Bone marrow (tissue), 2 donors: Measurements from ENCODE around the gene ETV6.

Source experiments
- DNase-seq, 2 donors: peaks; one replicate each; lab custom pipeline; 2025; lab: John Stamatoyannopoulos, UW

ETV6 gene

DNA sequence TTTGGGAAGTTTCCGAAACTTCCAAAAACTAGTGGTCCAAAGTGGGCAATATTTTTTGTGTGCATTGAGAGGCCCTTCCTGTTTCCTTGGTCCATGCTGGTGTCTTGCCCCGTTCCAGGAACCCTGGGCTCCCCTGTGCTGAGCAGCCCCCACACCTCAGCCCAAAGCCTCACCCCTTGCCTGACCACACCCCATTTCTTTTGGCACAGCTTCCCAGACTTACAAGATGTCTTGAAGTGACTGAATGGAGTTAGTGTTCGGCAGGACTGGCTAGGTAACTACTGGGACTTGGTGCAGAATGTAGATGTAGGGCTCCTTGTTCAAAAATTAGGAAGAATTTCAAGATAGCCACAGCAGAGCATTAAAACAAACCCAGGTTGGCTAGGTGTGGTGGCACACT is 68.6 kb downstream of the ETV6 start:
- no peak for DNase-seq

DNA sequence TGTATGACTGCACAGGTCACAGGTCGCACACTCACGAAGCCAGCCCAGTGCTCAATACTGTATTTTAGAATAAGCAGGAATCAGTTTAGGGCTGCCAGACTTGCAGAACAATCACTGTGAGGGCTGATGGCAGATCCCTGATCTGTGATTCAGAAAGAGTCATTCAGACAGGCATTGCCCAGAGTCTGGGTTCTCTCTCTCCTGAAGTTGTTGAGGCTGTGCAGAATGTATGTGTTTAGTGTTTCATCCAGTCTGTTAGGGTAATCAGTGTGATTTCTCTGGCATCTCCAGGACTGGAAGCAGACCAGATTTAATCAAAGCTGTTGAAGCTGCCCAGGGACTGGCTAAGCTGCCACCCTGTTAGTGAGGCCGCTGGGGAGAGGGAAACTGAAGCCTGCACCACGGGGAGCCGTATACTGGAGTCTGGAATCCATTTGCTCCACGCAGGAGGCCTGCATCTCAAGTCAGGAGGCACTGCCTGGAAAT is 69.3 kb downstream of the ETV6 start:
- no peak for DNase-seq

DNA sequence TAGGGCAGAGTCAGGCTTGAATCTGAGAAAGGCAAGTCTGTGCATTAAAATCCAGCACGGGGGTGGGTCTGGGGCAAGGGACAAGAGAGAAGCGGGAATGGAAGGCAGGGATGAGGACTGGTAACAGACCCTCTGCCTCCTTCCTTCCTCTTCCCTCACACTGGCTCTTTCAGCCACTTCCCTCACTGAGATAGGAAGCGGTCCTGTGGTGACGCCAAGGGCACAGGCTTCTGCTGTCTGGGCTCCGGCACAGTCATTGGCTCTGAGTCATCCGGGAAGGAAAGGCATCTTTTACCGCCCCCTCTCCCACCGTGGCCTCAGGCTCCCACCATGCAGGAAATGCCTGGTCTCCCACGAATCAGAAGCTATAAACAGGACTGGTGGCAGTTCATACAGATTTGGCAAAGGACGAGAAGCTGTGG is 70.2 kb downstream of the ETV6 start:
- DNase-seq = peak; percentile 50 to 95

DNA sequence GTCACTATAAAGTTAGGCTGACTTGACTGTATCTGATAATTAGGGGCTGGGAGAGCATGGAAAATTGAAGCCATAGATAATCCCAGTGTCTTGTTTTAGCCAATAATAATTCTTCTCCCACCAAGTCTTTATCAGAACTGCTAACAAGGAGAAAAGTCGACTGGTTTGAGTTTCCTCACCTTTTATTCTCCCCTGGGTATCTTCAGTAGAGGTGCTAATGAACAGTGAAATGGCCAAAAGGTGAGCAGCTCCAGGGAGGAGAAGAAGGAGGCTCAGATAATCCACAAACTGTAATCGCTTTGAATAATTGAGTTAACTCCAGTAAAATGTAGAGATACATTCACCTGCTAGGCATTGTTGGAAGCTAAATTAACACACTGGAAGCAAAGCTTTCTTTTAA is 72.6 kb downstream of the ETV6 start:
- DNase-seq = no peak

GRCh38 chr12:11722578-11723138 is 73.2 kb downstream of the ETV6 start:
- DNase-seq = no peak

GRCh38 chr12:11723993-11724392 is 74.5 kb downstream of the ETV6 start:
- DNase-seq = no peak

- no peak for DNase-seq
Observed at GRCh38 chr12:11724888-11725311, 75.4 kb downstream of the ETV6 start.

- no peak for DNase-seq
Observed at GRCh38 chr12:11725686-11726085, 76.2 kb downstream of the ETV6 start.

DNA sequence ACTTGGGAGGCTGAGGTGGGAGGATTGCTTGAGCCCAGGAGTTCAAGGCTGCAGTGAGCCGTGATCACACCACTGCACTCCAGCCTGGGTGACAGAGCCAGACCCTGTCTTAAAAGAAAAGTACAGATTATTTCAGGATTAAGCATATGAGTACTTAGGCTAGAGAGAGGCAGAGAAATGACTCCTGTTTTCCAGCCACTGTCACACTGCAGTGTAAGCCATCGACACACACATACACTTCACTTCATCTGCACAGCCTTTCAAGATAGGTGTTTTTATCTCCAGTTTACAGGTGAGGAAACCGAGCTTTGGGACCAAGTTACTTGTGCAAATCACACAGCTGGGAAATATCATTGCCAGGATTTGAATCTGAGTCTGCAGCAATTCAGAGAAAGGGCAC is 77.2 kb downstream of the ETV6 start:
- no peak for DNase-seq

GRCh38 chr12:11727133-11727664 is 77.7 kb downstream of the ETV6 start:
- DNase-seq = no peak

- DNase-seq = no peak
Observed at GRCh38 chr12:11728154-11728755, 78.8 kb downstream of the ETV6 start.

DNA sequence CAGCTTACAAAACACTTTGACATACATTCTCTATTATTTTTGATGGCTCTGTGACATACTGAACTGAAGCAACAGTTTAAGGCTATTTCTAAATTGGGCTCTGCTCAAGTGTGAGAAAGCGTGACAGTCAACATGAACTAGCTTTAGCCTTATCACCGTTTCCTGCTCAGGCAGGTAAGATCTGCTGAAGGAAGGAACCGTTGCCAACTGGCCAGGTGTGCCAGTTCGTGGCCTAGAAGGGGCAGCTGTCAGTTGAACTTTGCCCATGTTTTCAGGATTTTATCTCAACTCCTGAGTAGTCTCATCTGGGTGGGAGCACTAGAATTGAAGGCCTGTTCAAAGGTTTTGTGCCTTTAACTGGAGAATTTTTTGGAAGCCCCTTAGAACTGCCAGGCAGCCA is 79.5 kb downstream of the ETV6 start:
- DNase-seq = no peak

DNA sequence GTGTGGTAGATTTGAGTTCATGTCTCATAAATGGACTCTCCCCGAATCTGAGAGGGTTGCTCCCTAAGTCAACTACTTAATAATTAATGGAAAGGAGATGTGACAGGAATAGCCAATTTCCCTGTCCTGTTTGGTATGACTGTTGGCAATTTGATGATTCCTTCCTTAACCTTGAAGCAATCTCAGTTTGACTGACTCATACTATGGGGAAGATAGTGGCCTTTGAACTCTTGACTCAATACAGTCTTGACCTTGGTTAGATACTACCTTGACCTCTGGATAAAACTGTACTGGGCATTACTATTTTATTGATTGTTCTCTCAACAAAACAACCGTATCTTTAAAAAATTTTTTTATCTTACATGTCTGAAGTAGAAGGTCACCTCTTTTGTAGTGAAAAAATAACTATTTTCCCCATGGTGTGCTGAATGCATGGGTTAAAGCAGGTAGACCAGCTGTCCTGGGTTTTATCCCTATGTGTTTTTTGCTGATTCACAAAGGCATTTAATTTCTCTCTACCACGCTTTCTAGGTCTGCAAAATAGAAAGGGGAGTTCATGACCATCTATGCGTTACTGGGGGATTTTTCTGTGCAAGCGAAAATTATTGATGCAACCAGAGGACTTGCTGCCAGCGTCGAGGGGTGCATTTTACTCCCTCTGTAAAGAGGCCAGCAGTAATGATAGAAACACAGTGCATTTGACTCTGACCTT is 80.1 kb downstream of the ETV6 start:
- no peak for DNase-seq

DNA sequence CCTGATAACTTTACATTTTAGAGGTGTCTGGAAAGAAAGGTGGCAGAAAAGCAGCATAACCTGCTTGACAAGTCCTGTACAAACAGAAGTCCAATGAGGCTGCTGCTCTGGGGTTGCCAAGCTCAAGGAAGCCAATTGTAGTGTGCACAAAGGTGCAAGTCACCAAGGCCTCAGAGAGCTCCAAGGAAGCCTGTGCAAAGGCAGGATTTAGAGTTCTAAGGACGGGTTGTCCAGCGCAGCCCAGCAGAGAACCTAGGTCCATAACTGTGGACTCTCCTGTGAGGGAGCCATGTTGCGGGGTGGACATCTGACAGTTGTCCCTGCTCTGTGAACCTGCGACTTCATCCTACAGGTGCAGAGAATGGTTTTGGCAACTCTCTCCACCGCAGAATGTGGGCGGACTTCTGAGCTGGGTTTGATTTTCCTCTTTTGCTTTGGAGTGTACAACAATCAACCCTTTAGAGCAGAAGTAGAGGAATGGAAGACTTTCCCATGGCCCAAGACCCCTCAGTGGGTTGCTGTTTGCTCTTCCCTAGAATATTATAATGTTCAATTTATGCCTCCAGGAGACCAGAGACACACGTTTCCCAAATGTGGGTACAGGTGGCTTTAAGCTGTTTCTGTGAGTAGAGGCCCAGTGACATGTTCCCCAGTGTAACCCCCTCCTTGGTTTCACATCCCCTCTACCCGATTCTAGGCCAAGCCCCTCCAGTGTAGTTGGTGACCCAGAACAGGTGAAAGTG is 81.0 kb downstream of the ETV6 start:
- DNase-seq = no peak

- DNase-seq = no peak
Observed at GRCh38 chr12:11731042-11731357, 81.5 kb downstream of the ETV6 start.

GRCh38 chr12:11731455-11731854 is 82.0 kb downstream of the ETV6 start:
- no peak for DNase-seq

GRCh38 chr12:11732023-11732422 is 82.5 kb downstream of the ETV6 start:
- DNase-seq = no peak

DNA sequence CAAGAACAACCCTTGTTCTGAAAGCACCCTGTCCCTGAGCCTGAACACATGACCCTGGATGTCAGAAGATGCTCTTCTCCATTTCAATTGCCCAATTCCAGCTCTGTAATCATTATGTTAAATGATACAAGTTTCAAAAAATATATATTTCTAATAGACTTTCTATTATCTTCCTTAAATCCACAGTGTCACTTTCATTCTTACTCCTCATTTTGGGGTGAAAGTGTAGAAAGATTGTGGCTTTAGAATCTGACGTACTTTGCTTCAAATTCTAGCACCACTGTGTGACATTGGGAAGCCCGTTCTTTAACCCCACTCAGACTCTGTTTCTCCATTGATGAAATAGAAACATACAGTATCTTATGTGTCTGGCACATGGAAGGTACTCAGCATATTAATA is 83.2 kb downstream of the ETV6 start:
- DNase-seq = no peak

- no peak for DNase-seq
Observed at GRCh38 chr12:11734580-11735180, 85.2 kb downstream of the ETV6 start.

DNA sequence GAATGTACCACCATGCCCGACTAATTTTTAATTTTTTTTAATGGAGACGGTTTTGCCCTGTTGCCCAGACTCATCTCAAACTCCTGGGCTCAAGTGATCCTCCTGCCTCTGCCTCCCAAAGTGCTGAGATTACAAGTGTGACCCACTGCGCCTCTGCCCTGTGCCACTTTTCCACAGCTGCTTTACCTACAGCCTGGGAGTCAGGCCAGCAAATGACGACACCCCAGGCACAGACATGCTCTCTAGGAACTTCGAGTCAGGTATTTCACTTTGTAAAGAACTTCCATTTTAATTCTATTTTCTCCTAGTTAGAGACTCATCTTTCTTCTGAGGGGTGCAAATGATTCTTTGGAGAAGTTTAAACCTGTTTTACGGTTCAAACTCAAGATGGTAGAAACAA is 89.0 kb downstream of the ETV6 start:
- no peak for DNase-seq

- DNase-seq = no peak
Observed at GRCh38 chr12:11739980-11740577, 90.6 kb downstream of the ETV6 start.
